ENCODE measurements around the gene DVL2. TPM values are rescaled to one million over a fixed set of nuclear protein-coding genes. Genes with fewer than 3 reads are reported as not detected.

DVL2 gene

DNA sequence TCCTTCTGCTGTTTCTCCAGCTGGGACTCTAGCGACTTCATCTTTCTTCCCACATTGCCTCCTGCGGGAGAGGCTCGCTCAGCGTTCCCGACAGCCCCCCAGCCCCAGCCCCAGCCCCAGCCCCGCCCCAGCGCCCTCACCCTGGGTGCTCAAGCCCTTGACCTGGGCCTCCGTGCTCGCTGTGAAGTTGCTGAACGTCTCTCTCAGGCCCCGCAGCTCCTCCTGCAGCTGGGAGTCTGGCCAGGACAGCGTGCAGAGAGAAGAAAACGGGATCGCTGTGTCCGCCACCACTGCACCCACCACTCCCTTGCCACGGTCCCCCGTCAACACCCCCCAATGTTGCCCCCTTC is 57.5 kb downstream of the DVL2 start:
- Histone ChIP-seq H3K36me3 (ENCODE audit: control insufficient read depth, insufficient read depth, low read length) (no peaks in the 10 kb centered on the region), H2AK5ac (ENCODE audit: low read length) (no peak overlapping the region), H2BK15ac (replicated peaks; ENCODE audit: low read depth) (no peak overlapping the region), H3K4me3 (ENCODE audit: low read length) (no peak overlapping the region), H2BK5ac (ENCODE audit: low read length) (no peak overlapping the region), H3K79me2 (ENCODE audit: control insufficient read depth, insufficient read depth, low read length) (no peaks in the 10 kb centered on the region), H2BK120ac (ENCODE audit: low read depth, low read length) (no peak overlapping the region), H3K18ac (ENCODE audit: low read length) (no peak overlapping the region), H3K4ac (ENCODE audit: low read depth, low read length) (no peak overlapping the region), H3K4me2 (ENCODE audit: low read length) (peak overlapping the region; percentile 79), H3K27me3 (ENCODE audit: insufficient read depth, low read length, poor library complexity) (no peaks in the 10 kb centered on the region), H3K4me1 (ENCODE audit: control insufficient read depth, low read depth, low read length) (no peaks in the 10 kb centered on the region), H3K56ac (ENCODE audit: low read length) (peak overlapping the region; percentile 73), H3K27ac (ENCODE audit: low read depth, low read length) (no peak overlapping the region), H4K5ac (ENCODE audit: low read length) (no peak overlapping the region), H4K8ac (ENCODE audit: low read depth, low read length) (no peak overlapping the region), H3K23ac (ENCODE audit: low read length) (no peak overlapping the region), H3K79me1 (ENCODE audit: low read length) (no peaks in the 10 kb centered on the region), H3K9ac (ENCODE audit: low read length) (peak overlapping the region; percentile 58)
- DNase-seq: peak; percentile 33
- WGBS (ENCODE audit: extremely low coverage, insufficient coverage, low lambda C conversion rate): no CpG with 5 or more reads among the region's 17 CpGs

DNA sequence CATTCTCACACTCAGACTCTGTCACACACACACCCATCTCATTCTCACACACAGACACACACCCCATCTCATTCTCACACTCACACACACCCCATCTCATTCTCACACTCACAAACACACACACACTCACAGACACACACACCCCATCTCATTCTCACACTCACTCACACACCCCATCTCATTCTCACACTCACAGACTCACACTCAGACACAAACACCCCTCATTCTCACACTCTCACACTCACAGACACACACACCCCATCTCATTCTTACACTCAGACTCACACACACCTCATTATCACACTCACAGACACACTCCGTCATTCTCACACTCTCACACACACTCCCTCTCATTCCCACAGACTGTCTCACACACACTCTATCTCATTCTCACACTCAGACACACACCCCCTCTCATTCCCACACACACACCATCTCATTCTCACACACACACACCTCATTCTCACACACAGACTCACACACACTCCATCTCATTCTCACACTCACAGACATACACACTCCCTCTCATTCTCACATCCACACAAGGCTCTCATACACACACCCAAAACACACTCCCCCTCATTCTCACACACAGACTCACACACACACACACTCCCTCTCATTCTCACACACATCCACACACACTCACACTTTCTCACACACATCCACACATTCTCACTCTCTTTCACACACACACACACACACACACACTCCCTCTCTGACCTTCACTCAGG is 58.0 kb downstream of the DVL2 start:
- no peak overlapping the region for H2AK5ac ChIP-seq (ENCODE audit: low read length)
- no peak overlapping the region for H2BK15ac ChIP-seq (replicated peaks; ENCODE audit: low read depth)
- H3K79me1 ChIP-seq (ENCODE audit: low read length): no peaks in the 10 kb centered on the region
- no peaks in the 10 kb centered on the region for H3K27me3 ChIP-seq (ENCODE audit: insufficient read depth, low read length, poor library complexity)
- no peaks in the 10 kb centered on the region for H3K79me2 ChIP-seq (ENCODE audit: control insufficient read depth, insufficient read depth, low read length)
- no peak for DNase-seq
- H3K4ac ChIP-seq (ENCODE audit: low read depth, low read length): no peak overlapping the region
- H3K4me1 ChIP-seq (ENCODE audit: control insufficient read depth, low read depth, low read length): no peaks in the 10 kb centered on the region
- H3K36me3 ChIP-seq (ENCODE audit: control insufficient read depth, insufficient read depth, low read length): no peaks in the 10 kb centered on the region
- no peak overlapping the region for H3K23ac ChIP-seq (ENCODE audit: low read length)
- no peak overlapping the region for H2BK5ac ChIP-seq (ENCODE audit: low read length)
- peak overlapping the region; percentile 19 for H3K9ac ChIP-seq (ENCODE audit: low read length)
- no peak overlapping the region for H4K8ac ChIP-seq (ENCODE audit: low read depth, low read length)
- no peak overlapping the region for H3K27ac ChIP-seq (ENCODE audit: low read depth, low read length)
- 100% methylated on average over 1 of the region's 1 CpG for WGBS (ENCODE audit: extremely low coverage, insufficient coverage, low lambda C conversion rate)
- no peak overlapping the region for H3K4me2 ChIP-seq (ENCODE audit: low read length)
- no peak overlapping the region for H2BK120ac ChIP-seq (ENCODE audit: low read depth, low read length)
- no peak overlapping the region for H4K5ac ChIP-seq (ENCODE audit: low read length)
- no peak overlapping the region for H3K18ac ChIP-seq (ENCODE audit: low read length)
- H3K4me3 ChIP-seq (ENCODE audit: low read length): no peak overlapping the region
- peak overlapping the region; percentile 44 for H3K56ac ChIP-seq (ENCODE audit: low read length)

Small RNA genes lying within 50 kb of the gene (small RNA-seq; reads per million reads assigned to genes)
- not detected for gene AC120057.4 (ENCODE audit: insufficient read depth)
- 89.9 reads per million, percentile 96 among the genes with 10 or more reads in this experiment for gene MIR324 (ENCODE audit: insufficient read depth)
- gene RF00019 (ENCODE audit: insufficient read depth): not detected

Data from mesendoderm (in vitro differentiated cells).